K562 treated with DMSO at 1 percent for 4 hours (cell line): ENCODE data around the gene FAM174C. TPM values are rescaled to one million over a fixed set of nuclear protein-coding genes. Genes with fewer than 3 reads are reported as not detected.

ENCODE experiments used
- total RNA-seq: library from RNA; unstranded; fragments of 300-600 nt; gene quantifications from 2 replicates; pipeline ENCODE4 v1.2.3, GENCODE V29; 2022; ENCODE audit not compliant: insufficient read depth

FAM174C gene
- total RNA-seq = 81.3 and 99.5 TPM in 2 replicates

DNA sequence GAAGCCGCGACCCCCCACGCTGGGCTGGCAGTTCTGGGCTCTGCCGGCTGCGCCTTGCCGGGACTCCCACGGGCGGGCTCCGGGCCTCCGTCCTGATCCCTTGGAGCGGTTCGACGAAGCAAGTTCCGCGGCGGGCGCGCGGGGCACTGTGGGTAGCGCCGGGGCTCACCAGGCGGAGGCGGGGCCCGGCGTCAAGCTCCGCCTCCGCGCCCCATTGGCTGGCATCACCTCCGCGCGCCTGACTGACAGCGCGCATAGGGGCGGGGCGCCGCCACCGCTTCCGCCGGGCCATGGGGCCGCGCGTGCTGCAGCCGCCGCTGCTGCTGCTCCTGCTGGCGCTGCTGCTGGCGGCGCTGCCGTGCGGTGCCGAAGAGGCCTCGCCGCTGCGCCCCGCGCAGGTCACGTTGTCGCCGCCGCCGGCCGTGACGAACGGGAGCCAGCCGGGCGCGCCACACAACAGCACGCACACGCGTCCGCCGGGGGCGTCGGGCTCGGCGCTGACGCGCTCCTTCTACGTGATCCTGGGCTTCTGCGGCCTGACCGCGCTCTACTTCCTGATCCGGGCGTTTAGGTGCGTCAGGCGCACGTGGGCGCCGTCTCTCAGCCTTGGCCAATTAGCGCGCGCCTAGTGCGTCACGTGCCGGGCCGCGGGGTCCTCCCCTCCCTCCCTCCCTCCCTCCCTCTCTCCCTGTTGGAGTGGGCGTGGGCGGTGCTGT is at the start of gene FAM174C:
FAM174C (plus strand) TSS at position 271 of the 716 bp plus-strand sequence; CDS start at position 291, 20 bp downstream.

GRCh38 chr19:1237754-1238368 is 37.5 kb upstream of the FAM174C start, which contains the start of gene CBARP:
Gene CBARP, minus strand, starts transcription at chr19:1238005. Its CDS starts 1,905 bp downstream, at chr19:1236100.

DNA sequence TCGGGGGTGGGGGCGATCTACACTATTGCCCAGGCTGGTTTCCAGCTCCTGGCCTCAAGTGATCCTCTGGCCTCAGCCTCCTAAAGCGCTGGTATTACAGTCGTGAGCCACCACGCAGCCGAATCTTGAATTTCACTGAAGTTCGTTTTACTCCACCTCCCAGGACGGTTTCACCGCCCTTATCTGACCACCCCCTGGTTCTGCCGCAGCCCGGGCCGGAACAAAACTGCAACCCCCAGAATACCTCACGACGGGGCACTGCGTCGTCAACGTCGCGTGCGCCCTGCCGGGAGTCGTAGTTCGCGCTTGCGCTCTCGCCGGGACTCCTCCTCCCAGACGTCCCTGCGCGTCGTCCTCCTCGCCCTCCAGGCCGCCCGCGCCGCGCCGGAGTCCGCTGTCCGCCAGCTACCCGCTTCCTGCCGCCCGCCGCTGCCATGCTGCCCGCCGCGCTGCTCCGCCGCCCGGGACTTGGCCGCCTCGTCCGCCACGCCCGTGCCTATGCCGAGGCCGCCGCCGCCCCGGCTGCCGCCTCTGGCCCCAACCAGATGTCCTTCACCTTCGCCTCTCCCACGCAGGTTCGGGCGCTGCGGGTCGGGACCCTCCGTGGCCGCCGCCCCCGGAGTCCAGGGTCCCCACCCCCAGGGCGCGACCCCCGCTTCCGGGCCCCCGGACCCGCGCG is 33.8 kb upstream of the FAM174C start, which contains the start of gene ATP5F1D:
ATP5F1D (plus strand) TSS at position 335 of the 679 bp plus-strand sequence; CDS start at position 435, 100 bp downstream.

DNA sequence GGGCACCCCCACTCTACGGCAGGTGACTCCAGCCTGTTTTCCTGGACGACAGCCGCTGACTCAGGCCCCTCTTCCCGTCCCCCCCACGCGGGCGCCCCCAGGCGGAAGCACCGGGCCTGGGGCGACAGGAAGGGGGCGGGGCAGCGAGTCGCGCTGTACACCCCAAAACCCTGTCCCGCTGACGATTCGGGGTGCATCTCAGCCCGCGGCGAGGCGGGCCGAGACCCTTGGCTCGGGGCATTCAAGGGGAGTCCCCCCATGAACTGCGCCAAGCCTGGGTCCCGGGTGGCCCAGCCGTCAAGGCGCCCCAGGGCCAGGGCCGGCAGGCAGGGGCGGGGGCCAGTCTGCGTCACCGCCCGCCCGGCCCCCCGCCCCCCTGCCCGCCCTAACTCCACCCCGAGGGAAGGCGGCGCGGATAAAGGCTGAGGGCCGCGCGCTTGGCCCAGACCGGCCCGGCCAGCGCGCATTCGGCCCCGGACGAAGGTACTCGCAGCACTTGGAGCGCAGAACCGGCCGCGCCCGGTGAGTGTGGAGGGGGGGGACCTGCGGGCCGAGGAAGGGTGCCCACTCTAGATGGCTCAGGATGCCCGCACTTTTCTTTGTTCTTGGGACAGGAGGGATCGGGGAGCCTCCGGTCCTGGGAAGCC is 27.1 kb upstream of the FAM174C start, which contains the start of gene MIDN:
MIDN (plus strand) TSS at position 445 of the 647 bp plus-strand sequence. CDS start 1,714 bp downstream, outside the sequence.

GRCh38 chr19:1269065-1269477 is 6.3 kb upstream of the FAM174C start, which contains the start of gene CIRBP:
Gene CIRBP, plus strand, starts transcription at chr19:1269332. Its CDS starts 1,602 bp downstream, at chr19:1270934.

GRCh38 chr19:1285737-1286360 is 10.5 kb downstream of the FAM174C start, which contains the start of gene EFNA2:
Gene EFNA2, plus strand, starts transcription at chr19:1285873. Its CDS starts 296 bp downstream, at chr19:1286169.

Other genes starting within 250 kb of the FAM174C start
- gene CNN2, start 248.9 kb upstream of the FAM174C start, total RNA-seq = 117 and 118 TPM in 2 replicates
- 41.5 and 58.2 TPM in 2 replicates for gene ABCA7, start 235.4 kb upstream of the FAM174C start, total RNA-seq
- gene ARHGAP45, start 208.4 kb upstream of the FAM174C start, total RNA-seq = 21.6 and 27.0 TPM in 2 replicates
- 205 and 214 TPM in 2 replicates for gene POLR2E, start 180.2 kb upstream of the FAM174C start, total RNA-seq
- 870 and 876 TPM in 2 replicates for gene GPX4, start 171.5 kb upstream of the FAM174C start, total RNA-seq
- gene SBNO2, start 101.3 kb upstream of the FAM174C start, total RNA-seq = 36.2 and 36.3 TPM in 2 replicates
- 105 and 123 TPM in 2 replicates for gene STK11, start 69.8 kb upstream of the FAM174C start, total RNA-seq
- 4.8 and 7.1 TPM in 2 replicates for gene CBARP, start 37.5 kb upstream of the FAM174C start, total RNA-seq
- gene ATP5F1D, start 33.8 kb upstream of the FAM174C start, total RNA-seq = 424 and 456 TPM in 2 replicates
- 48.5 and 50.6 TPM in 2 replicates for gene MIDN, start 26.9 kb upstream of the FAM174C start, total RNA-seq
- 140 and 141 TPM in 2 replicates for gene CIRBP, start 6.2 kb upstream of the FAM174C start, total RNA-seq
- 1.2 TPM in 1 of 2 replicates, not detected in the other for gene EFNA2, start 10.3 kb downstream of the FAM174C start, total RNA-seq
- 317 and 328 TPM in 2 replicates for gene NDUFS7, start 108.4 kb downstream of the FAM174C start, total RNA-seq
- gene GAMT, start 126.0 kb downstream of the FAM174C start, total RNA-seq = 44.1 and 45.1 TPM in 2 replicates
- 151 and 156 TPM in 2 replicates for gene DAZAP1, start 132.1 kb downstream of the FAM174C start, total RNA-seq
- 5,479 and 5,587 TPM in 2 replicates for gene RPS15, start 162.9 kb downstream of the FAM174C start, total RNA-seq
- gene APC2, start 174.6 kb downstream of the FAM174C start, total RNA-seq = 0.83 and 1.6 TPM in 2 replicates
- 37.9 and 47.6 TPM in 2 replicates for gene C19orf25, start 203.7 kb downstream of the FAM174C start, total RNA-seq
- 1.6 and 3.1 TPM in 2 replicates for gene PCSK4, start 214.8 kb downstream of the FAM174C start, total RNA-seq
- gene REEP6, start 215.7 kb downstream of the FAM174C start, total RNA-seq = 47.8 and 52.4 TPM in 2 replicates
- gene ADAMTSL5, start 237.5 kb downstream of the FAM174C start, total RNA-seq = 6.2 and 15.4 TPM in 2 replicates
- not detected in 2 replicates for gene PLK5, start 248.5 kb downstream of the FAM174C start, total RNA-seq